Panc1 (cell line): ENCODE results near the gene SIL1. TPM values are rescaled to one million over a fixed set of nuclear protein-coding genes. Genes with fewer than 3 reads are reported as not detected.

ENCODE experiments used
- ATAC-seq: fragments of 200-7000 bp; cut with Tn5 transposase; 2 replicates; pipeline ENCODE4 v1.9.1; 2020; ENCODE audit warnings: mild to moderate bottlenecking, moderate library complexity
- BruUV-seq: library from RNA; stranded (reverse); fragments of 400-500 nt; replicated peaks from 2 replicates; lab custom pipeline; 2021; lab: Mats Ljungman, UMichigan
- CTCF ChIA-PET: fragments of 300-600 bp; sonication (Branson Sonifier 250); formaldehyde crosslinking; loops from one replicate; lab custom pipeline; 2022; ENCODE audit warnings: antibody characterized with exemption; lab: Charles Lee
- POLR2A ChIA-PET: fragments of 300-600 bp; sonication (Branson Sonifier 250); formaldehyde crosslinking; loops from one replicate; lab custom pipeline; 2022; ENCODE audit warnings: antibody characterized with exemption; lab: Charles Lee
- DNase-seq: peaks from one replicate; pipeline ENCODE4 v3.0.0-alpha.2; 2010; ENCODE audit warnings: low read depth, low spot score
- H3K27ac ChIP-seq: 2 replicates; pipeline ENCODE4 v1.5.1; 2011; ENCODE audit warnings: mild to moderate bottlenecking, low read length, inconsistent platforms
- H3K27me3 ChIP-seq: fragments of 200-500 bp; sonication (Bioruptor generic); 2 replicates; pipeline ENCODE4 v1.6.0; 2014; ENCODE audit warnings: low read length, inconsistent platforms; ENCODE audit not compliant: control insufficient read depth, insufficient read depth
- H3K36me3 ChIP-seq: fragments of 200-500 bp; sonication (Bioruptor generic); 2 replicates; pipeline ENCODE4 v1.5.1; 2014; ENCODE audit warnings: inconsistent platforms, mild to moderate bottlenecking, low read length, moderate library complexity; ENCODE audit not compliant: control insufficient read depth, insufficient read depth
- H3K4me1 ChIP-seq: 2 replicates; pipeline ENCODE4 v1.5.1; 2011; ENCODE audit warnings: inconsistent platforms, mild to moderate bottlenecking, low read length, moderate library complexity; ENCODE audit not compliant: control insufficient read depth, insufficient read depth
- H3K4me3 ChIP-seq, 2 experiments: 2 replicates each; pipeline ENCODE4 v1.5.1; 2011 to 2012; ENCODE audit warnings: low read depth in 2 of 2, low read length in 2 of 2, mild to moderate bottlenecking in 2 of 2, inconsistent platforms in 1 of 2, moderate library complexity in 1 of 2
- H3K9me3 ChIP-seq: fragments of 200-500 bp; sonication (Bioruptor generic); 2 replicates; pipeline ENCODE4 v1.5.1; 2014; ENCODE audit warnings: low read depth, mild to moderate bottlenecking, inconsistent platforms, low read length, moderate library complexity; ENCODE audit not compliant: control insufficient read depth, insufficient read depth
- CTCF ChIP-seq: fragments of 450-650 bp; IDR thresholded peaks from 2 replicates; pipeline ENCODE4 v1.5.1; 2017; ENCODE audit warnings: mild to moderate bottlenecking
- POLR2AphosphoS5 ChIP-seq: IDR thresholded peaks from 2 replicates; pipeline ENCODE4 v1.6.1; 2012; ENCODE audit warnings: mild to moderate bottlenecking, low read depth, low read length, moderate library complexity
- SIN3A ChIP-seq: IDR thresholded peaks from 2 replicates; pipeline ENCODE4 v1.6.1; 2012; ENCODE audit warnings: low read depth, mild to moderate bottlenecking, low read length, moderate library complexity, borderline replicate concordance; ENCODE audit not compliant: insufficient read depth
- TCF7L2 ChIP-seq: IDR thresholded peaks from 2 replicates; pipeline ENCODE4 v1.6.1; 2011; ENCODE audit warnings: mild to moderate bottlenecking, low read depth, low read length, inconsistent platforms
- in situ Hi-C: cut with HindIII; loops from 2 replicates; pipeline ENCODE4 v1.10.0; 2016; ENCODE audit warnings: low sequenced_read_pairs, low pct_unique_long_range_greater_than_20kb
- intact Hi-C: fragments of 100-400 bp; cut with micrococcal nuclease; formaldehyde crosslinking; loops from one replicate; pipeline ENCODE4 v1.10.0; 2022; ENCODE audit not compliant: unreplicated experiment
- total RNA-seq: library from RNA; stranded (reverse); gene quantifications from one replicate; pipeline ENCODE4 v1.2.1, GENCODE V29; 2021; ENCODE audit not compliant: unreplicated experiment
- TF ChIP-seq, protein P1 (sequence below), 2 experiments: IDR thresholded peaks; 2 replicates each; pipeline ENCODE4 v1.6.1; 2011 to 2012; ENCODE audit warnings: low read depth in 2 of 2, control low read depth in 1 of 2, low read length in 1 of 2, mild to moderate bottlenecking in 1 of 2, moderate library complexity in 1 of 2; ENCODE audit not compliant: insufficient read depth in 1 of 2

SIL1 gene
- total RNA-seq, 1 experiment from 2014 or later, result 35.4 TPM

DNA sequence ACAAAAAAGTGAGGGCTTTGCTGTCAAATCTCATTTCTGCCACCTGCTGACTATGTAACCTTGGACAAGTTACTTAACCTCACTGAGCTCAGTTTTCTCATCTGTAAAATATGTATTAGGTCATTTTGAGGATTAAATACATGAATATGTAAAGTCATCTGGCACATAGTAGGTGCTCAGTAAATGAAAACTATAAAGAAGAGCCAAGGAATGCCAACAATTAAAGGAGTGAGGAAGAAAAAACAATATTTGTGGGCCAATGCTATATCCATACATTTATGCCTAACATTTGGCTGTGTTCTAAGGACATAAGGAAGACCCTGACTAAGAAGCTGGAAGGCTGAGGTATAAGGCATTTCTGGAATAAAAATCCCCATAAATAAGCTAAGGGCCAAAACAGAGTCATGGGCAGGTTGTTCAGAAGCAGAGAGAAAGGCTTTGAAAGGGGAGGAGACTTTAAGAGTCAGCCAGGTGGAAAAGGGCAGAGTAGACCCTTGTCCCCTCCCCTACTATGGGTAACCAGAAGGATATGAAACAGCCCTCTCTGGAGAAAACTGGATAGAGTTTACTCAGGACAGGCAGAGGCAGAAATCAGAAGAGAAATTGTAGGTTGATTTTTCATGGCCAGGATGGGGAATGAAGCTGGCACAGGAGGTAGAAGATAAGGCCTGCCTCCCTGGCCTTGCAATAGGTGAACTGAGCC lies 47.6 kb upstream of the SIL1 start:
- CTCF ChIA-PET, result no interaction called here
- H3K4me3 ChIP-seq, result no peak overlapping the region

DNA sequence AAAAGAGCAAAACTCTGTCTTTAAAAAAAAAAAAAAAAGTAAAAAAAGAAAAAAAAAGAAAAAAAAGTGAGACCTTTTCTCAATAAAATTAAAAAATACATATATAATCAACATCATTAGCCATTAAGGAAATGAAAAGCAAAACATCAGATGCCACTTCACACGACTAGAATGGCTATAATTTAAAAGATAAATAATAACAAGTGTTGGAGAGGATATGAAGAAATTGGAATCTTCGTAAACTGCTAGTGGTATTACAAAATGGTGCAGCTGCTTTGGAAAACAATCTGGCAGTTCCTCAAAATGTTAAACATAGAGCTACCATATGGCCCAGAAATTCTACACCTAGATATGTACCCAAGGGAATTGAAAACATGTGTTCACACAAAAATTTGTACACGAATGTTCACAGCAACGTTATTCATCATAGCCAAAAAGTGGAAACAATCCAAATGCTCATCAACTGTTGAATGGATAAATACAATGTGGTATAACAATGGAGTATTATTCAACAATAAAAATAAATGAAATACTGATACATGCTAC lies 45.3 kb upstream of the SIL1 start:
- TF ChIP-seq, protein P1, sequence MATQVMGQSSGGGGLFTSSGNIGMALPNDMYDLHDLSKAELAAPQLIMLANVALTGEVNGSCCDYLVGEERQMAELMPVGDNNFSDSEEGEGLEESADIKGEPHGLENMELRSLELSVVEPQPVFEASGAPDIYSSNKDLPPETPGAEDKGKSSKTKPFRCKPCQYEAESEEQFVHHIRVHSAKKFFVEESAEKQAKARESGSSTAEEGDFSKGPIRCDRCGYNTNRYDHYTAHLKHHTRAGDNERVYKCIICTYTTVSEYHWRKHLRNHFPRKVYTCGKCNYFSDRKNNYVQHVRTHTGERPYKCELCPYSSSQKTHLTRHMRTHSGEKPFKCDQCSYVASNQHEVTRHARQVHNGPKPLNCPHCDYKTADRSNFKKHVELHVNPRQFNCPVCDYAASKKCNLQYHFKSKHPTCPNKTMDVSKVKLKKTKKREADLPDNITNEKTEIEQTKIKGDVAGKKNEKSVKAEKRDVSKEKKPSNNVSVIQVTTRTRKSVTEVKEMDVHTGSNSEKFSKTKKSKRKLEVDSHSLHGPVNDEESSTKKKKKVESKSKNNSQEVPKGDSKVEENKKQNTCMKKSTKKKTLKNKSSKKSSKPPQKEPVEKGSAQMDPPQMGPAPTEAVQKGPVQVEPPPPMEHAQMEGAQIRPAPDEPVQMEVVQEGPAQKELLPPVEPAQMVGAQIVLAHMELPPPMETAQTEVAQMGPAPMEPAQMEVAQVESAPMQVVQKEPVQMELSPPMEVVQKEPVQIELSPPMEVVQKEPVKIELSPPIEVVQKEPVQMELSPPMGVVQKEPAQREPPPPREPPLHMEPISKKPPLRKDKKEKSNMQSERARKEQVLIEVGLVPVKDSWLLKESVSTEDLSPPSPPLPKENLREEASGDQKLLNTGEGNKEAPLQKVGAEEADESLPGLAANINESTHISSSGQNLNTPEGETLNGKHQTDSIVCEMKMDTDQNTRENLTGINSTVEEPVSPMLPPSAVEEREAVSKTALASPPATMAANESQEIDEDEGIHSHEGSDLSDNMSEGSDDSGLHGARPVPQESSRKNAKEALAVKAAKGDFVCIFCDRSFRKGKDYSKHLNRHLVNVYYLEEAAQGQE (IDR thresholded peaks at IDR 0.05; ENCODE audit: insufficient read depth in 1 of 2, low read depth in 2 of 2, low read length in 1 of 2), result no peak
- no peak for TF ChIP-seq SIN3A
- TF ChIP-seq TCF7L2, result no peak
- no peak for TF ChIP-seq POLR2AphosphoS5
- TF ChIP-seq CTCF, result no peak
- Histone ChIP-seq H3K4me1 (no peaks in the 10 kb centered on the region), H3K4me3 (no peak overlapping the region), H3K27ac (no peak overlapping the region), H3K36me3 (no peaks in the 10 kb centered on the region), H3K9me3 (no peaks in the 10 kb centered on the region; the same call in 1 of the 2 replicates), H3K27me3 (peaks cover 3% of the 10 kb centered on the region; the same call in 1 of the 2 replicates)
- CTCF ChIA-PET, result no interaction called here
- POLR2A ChIA-PET, result no interaction called here
- ATAC-seq (no peak), DNase-seq (no peak)
- in situ Hi-C loops, result no loop called here
- no TSS peak for BruUV-seq
- intact Hi-C loops, result no loop called here

More for the DNA sequence above, 47.6 kb upstream of the SIL1 start:
- Histone ChIP-seq H3K27me3 (peaks cover 3% of the 10 kb centered on the region; the same call in 1 of the 2 replicates), H3K4me1 (no peaks in the 10 kb centered on the region), H3K27ac (no peak overlapping the region), H3K9me3 (no peaks in the 10 kb centered on the region; the same call in 1 of the 2 replicates), H3K36me3 (no peaks in the 10 kb centered on the region)
- DNase-seq (no peak), ATAC-seq (no peak)
- in situ Hi-C loops (no loop called here), intact Hi-C loops (no loop called here)
- TF ChIP-seq CTCF (no peak), TCF7L2 (no peak), POLR2AphosphoS5 (no peak), SIN3A (no peak)
- TF ChIP-seq, protein P1 (IDR thresholded peaks at IDR 0.05; ENCODE audit: insufficient read depth in 1 of 2, low read depth in 2 of 2, low read length in 1 of 2), result no peak
- no TSS peak for BruUV-seq
- POLR2A ChIA-PET, result no interaction called here
